ENCODE data around the gene SLC35F3. TPM values are rescaled to one million over a fixed set of nuclear protein-coding genes. Genes with fewer than 3 reads are reported as not detected.

Gene SLC35F3
- total RNA-seq, 1 experiment from 2014 or later: 19.1 TPM

- ATAC-seq: no peak
- POLR2A ChIA-PET: no interaction called here
- intact Hi-C loops (cut with micrococcal nuclease; ENCODE audit: unreplicated experiment): no loop called here
Observed at GRCh38 chr1:234322979-234323378, 418.5 kb downstream of the SLC35F3 start.

DNA sequence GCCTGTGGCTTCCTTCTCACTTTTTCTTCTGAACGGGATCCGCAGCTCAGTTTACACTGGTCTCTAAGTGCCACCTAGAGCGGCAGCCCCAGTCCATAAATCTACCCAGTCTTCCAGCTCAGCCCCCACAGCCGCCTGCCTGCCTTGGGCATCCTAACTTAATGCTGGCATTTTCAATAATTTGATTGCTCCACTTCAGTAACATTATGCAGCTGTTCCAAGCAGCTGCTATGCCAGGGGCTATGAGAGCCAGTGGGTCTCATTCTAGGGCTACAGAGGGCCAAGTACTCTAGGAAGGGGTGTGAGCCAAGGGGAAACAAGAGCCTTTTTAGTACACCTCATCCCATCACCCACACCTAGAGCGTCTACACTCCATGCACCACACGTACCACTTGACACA lies 420.3 kb downstream of the SLC35F3 start:
- intact Hi-C loops (cut with micrococcal nuclease; ENCODE audit: unreplicated experiment) (loop anchor here (5.0 kb wide), 1 partner anchor 213 kb away; no protein-coding TSS in a partner anchor), in situ Hi-C loops (cut with HindIII; ENCODE audit: low pct_unique_long_range_greater_than_20kb, low sequenced_read_pairs) (no loop called here)
- H3K27me3 ChIP-seq (ENCODE audit: control insufficient read depth, insufficient read depth, low read length): no peaks in the 10 kb centered on the region
- POLR2A ChIA-PET: no interaction called here
- no peaks in the 10 kb centered on the region for H3K36me3 ChIP-seq (ENCODE audit: control insufficient read depth, insufficient read depth, low read length)
- H3K27ac ChIP-seq (ENCODE audit: low read length): no peak overlapping the region
- no peak overlapping the region for H3K4me3 ChIP-seq (ENCODE audit: low read depth in 2 of 2, low read length in 2 of 2)
- DNase-seq (ENCODE audit: low read depth, low spot score): no peak
- no peaks in the 10 kb centered on the region for H3K9me3 ChIP-seq (ENCODE audit: control insufficient read depth, insufficient read depth, low read depth, low read length)
- ATAC-seq: no peak
- H3K4me1 ChIP-seq (ENCODE audit: control insufficient read depth, insufficient read depth, low read length): no peaks in the 10 kb centered on the region
- TF ChIP-seq, protein P1, sequence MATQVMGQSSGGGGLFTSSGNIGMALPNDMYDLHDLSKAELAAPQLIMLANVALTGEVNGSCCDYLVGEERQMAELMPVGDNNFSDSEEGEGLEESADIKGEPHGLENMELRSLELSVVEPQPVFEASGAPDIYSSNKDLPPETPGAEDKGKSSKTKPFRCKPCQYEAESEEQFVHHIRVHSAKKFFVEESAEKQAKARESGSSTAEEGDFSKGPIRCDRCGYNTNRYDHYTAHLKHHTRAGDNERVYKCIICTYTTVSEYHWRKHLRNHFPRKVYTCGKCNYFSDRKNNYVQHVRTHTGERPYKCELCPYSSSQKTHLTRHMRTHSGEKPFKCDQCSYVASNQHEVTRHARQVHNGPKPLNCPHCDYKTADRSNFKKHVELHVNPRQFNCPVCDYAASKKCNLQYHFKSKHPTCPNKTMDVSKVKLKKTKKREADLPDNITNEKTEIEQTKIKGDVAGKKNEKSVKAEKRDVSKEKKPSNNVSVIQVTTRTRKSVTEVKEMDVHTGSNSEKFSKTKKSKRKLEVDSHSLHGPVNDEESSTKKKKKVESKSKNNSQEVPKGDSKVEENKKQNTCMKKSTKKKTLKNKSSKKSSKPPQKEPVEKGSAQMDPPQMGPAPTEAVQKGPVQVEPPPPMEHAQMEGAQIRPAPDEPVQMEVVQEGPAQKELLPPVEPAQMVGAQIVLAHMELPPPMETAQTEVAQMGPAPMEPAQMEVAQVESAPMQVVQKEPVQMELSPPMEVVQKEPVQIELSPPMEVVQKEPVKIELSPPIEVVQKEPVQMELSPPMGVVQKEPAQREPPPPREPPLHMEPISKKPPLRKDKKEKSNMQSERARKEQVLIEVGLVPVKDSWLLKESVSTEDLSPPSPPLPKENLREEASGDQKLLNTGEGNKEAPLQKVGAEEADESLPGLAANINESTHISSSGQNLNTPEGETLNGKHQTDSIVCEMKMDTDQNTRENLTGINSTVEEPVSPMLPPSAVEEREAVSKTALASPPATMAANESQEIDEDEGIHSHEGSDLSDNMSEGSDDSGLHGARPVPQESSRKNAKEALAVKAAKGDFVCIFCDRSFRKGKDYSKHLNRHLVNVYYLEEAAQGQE (IDR thresholded peaks at IDR 0.05; ENCODE audit: insufficient read depth in 1 of 2, low read depth in 2 of 2, low read length in 1 of 2): no peak
- TF ChIP-seq SIN3A (IDR thresholded peaks at IDR 0.05; ENCODE audit: borderline replicate concordance, insufficient read depth, low read depth, low read length) (no peak), TCF7L2 (IDR thresholded peaks at IDR 0.05; ENCODE audit: low read depth, low read length) (no peak), POLR2AphosphoS5 (IDR thresholded peaks at IDR 0.05; ENCODE audit: low read depth, low read length) (no peak), CTCF (IDR thresholded peaks at IDR 0.05) (no peak)
- no TSS peak for BruUV-seq (replicated peaks)
- CTCF ChIA-PET: no interaction called here

More at GRCh38 chr1:234322979-234323378, 418.5 kb downstream of the SLC35F3 start:
- Histone ChIP-seq H3K4me3 (ENCODE audit: low read depth in 2 of 2, low read length in 2 of 2) (no peak overlapping the region), H3K27ac (ENCODE audit: low read length) (no peak overlapping the region), H3K4me1 (ENCODE audit: control insufficient read depth, insufficient read depth, low read length) (no peaks in the 10 kb centered on the region), H3K27me3 (ENCODE audit: control insufficient read depth, insufficient read depth, low read length) (no peaks in the 10 kb centered on the region), H3K36me3 (ENCODE audit: control insufficient read depth, insufficient read depth, low read length) (no peaks in the 10 kb centered on the region), H3K9me3 (ENCODE audit: control insufficient read depth, insufficient read depth, low read depth, low read length) (no peaks in the 10 kb centered on the region)
- CTCF ChIA-PET: no interaction called here
- no peak for DNase-seq (ENCODE audit: low read depth, low spot score)
- BruUV-seq (replicated peaks): no TSS peak
- peak; percentile 64 for TF ChIP-seq CTCF (IDR thresholded peaks at IDR 0.05)
- no peak for TF ChIP-seq TCF7L2 (IDR thresholded peaks at IDR 0.05; ENCODE audit: low read depth, low read length)
- in situ Hi-C loops (cut with HindIII; ENCODE audit: low pct_unique_long_range_greater_than_20kb, low sequenced_read_pairs): no loop called here
